Mesothelial cell of epicardium (in vitro differentiated cells): ENCODE results near the gene PRDM16. TPM values are rescaled to one million over a fixed set of nuclear protein-coding genes. Genes with fewer than 3 reads are reported as not detected.

Experiments
- DNase-seq, 2 experiments: peaks; one replicate each; pipeline ENCODE4 v3.0.0; 2021; ENCODE audit warnings: low spot score in 2 of 2; ENCODE audit not compliant: unreplicated experiment in 2 of 2
- H3K27ac Mint-ChIP-seq: 2 replicates; pipeline ENCODE4 v1.8.0; 2021; ENCODE audit warnings: mixed read lengths
- H3K27me3 Mint-ChIP-seq: 2 replicates; pipeline ENCODE4 v1.8.0; 2021; ENCODE audit warnings: low read depth, mixed read lengths
- H3K36me3 Mint-ChIP-seq: 2 replicates; pipeline ENCODE4 v1.8.0; 2021; ENCODE audit warnings: mixed read lengths
- H3K4me1 Mint-ChIP-seq: 2 replicates; pipeline ENCODE4 v1.8.0; 2021; ENCODE audit warnings: mixed read lengths
- H3K4me3 Mint-ChIP-seq: 2 replicates; pipeline ENCODE4 v1.8.0; 2021; ENCODE audit warnings: mild to moderate bottlenecking, moderate library complexity, mixed read lengths
- H3K9me3 Mint-ChIP-seq: 2 replicates; pipeline ENCODE4 v1.8.0; 2021; ENCODE audit warnings: mixed read lengths
- total RNA-seq: library from RNA; stranded (reverse); gene quantifications from 3 replicates; pipeline ENCODE4 v1.2.1, GENCODE V29; 2021
- TF ChIP-seq, protein P1 (sequence below): fragments of 200-600 bp; sonication (generic); IDR thresholded peaks from one replicate; pipeline ENCODE4 v1.5.0; 2021; ENCODE audit warnings: antibody characterized with exemption; ENCODE audit not compliant: unreplicated experiment

Gene PRDM16
- total RNA-seq, 1 donor from 2014 or later = 1.4 TPM

DNA sequence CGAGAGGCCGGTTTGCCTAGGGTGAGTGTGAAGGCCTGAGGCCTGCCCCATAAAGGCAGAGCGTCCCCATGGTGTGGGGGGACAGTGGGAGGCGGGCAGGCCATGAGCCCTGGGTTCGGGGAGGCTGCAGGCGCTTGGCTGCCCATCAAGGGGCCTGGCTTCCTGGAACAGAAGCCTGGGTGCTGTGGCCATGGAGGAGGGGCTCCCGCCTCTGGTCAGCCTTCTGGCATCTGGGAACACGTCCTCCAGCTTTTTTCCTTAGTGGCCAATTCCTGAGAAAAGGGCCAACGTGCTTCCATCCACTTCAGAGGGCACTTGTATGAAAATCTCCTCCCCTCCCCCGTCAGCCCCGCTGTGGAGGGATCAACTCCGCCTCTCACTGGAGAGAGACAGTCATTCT, 58.7 kb downstream of the PRDM16 start:
- H3K36me3 Mint-ChIP-seq = no peaks in the 10 kb centered on the region
- TF ChIP-seq, protein P1, sequence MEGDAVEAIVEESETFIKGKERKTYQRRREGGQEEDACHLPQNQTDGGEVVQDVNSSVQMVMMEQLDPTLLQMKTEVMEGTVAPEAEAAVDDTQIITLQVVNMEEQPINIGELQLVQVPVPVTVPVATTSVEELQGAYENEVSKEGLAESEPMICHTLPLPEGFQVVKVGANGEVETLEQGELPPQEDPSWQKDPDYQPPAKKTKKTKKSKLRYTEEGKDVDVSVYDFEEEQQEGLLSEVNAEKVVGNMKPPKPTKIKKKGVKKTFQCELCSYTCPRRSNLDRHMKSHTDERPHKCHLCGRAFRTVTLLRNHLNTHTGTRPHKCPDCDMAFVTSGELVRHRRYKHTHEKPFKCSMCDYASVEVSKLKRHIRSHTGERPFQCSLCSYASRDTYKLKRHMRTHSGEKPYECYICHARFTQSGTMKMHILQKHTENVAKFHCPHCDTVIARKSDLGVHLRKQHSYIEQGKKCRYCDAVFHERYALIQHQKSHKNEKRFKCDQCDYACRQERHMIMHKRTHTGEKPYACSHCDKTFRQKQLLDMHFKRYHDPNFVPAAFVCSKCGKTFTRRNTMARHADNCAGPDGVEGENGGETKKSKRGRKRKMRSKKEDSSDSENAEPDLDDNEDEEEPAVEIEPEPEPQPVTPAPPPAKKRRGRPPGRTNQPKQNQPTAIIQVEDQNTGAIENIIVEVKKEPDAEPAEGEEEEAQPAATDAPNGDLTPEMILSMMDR = no peak
- H3K27me3 Mint-ChIP-seq = peaks cover 7% of the 10 kb centered on the region
- no peaks in the 10 kb centered on the region for H3K9me3 Mint-ChIP-seq
- peaks cover 15% of the 10 kb centered on the region for H3K4me1 Mint-ChIP-seq
- DNase-seq = no peak
- H3K4me3 Mint-ChIP-seq = no peak overlapping the region
- H3K27ac Mint-ChIP-seq = peak overlapping the region; percentile 50

DNA sequence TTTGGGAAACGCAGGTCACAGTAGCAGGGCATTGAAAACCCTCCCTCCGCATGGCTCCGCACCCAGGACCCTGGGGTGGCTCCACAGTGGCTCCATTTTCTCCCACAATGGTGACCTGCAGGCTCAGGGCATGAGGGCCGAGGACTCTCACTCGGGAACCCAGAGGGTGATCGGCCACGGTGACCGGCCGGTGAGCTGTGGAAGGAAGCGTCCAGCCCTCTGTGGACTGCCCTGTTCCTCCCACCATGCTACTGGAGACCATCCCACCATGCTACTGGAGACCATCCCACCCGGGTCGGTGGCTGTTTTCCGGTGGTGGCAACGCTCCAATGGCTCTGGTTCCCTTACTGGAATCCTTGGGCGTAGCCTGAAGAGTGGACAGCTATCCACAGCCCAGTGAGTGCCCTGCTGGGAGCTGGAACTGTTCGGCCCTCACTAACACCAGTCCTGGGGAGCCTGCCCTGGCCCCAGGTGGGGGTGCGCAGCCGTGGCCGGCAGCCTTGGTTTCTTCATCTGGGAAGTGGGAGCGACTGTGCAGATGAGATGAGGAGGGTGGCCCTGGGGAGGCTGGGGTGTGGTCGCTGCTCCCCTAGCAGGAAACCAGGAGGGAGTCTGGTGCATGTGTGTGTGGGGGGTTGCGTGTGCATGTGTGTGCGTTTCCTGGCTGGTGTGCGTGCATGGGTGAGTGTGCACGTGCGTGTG, 59.6 kb downstream of the PRDM16 start:
- Mint-ChIP-seq H3K4me1 (peaks cover 15% of the 10 kb centered on the region), H3K27me3 (peaks cover 9% of the 10 kb centered on the region), H3K36me3 (no peaks in the 10 kb centered on the region), H3K9me3 (no peaks in the 10 kb centered on the region), H3K4me3 (no peak overlapping the region), H3K27ac (no peak overlapping the region)
- no peak for DNase-seq
- TF ChIP-seq, protein P1 = no peak

DNA sequence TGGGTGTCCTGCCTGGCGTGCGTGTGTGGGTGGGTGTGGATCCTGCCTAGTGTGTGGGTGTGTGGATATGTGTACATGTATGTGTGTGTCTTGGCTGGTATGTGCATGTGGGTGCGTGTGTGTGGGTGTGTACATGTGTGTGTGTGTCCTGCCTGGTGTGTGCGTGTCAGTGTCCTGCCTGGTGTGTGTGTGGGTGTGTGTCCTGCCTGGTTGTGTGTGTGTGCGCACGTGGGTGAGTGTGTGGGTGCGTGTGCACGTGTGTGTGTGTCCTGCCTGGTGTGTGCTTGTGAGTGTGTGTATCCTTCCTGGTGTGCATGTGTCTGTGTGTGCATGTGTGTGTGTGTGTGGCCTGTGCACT, 60.1 kb downstream of the PRDM16 start:
- TF ChIP-seq, protein P1 = no peak
- H3K9me3 Mint-ChIP-seq = no peaks in the 10 kb centered on the region
- peaks cover 15% of the 10 kb centered on the region for H3K27me3 Mint-ChIP-seq
- H3K4me3 Mint-ChIP-seq = no peak overlapping the region
- no peak for DNase-seq
- H3K4me1 Mint-ChIP-seq = peaks cover 18% of the 10 kb centered on the region
- H3K27ac Mint-ChIP-seq = no peak overlapping the region
- no peaks in the 10 kb centered on the region for H3K36me3 Mint-ChIP-seq

DNA sequence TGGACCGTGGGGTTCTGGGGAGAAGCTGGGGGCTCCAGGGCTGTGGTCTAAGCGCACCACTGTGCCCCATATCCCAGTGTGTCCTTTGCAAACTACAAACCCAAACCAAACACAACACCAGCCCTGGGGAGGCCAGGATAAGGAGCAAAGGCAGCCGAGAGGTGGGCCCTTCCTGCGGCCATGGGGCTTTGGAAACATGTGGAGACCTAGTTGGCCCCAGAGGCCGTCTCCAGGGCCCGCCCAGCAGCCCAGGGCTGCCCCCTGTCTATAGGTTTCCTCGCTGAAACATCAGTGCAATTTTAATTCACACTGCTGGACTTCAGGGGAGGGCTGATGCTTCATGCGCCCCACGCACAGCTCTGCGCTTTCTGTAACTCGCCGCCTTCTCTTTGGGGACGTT, 61.3 kb downstream of the PRDM16 start:
- Mint-ChIP-seq H3K4me1 (peaks cover 18% of the 10 kb centered on the region), H3K36me3 (no peaks in the 10 kb centered on the region), H3K4me3 (no peak overlapping the region), H3K9me3 (no peaks in the 10 kb centered on the region), H3K27me3 (peaks cover 15% of the 10 kb centered on the region), H3K27ac (no peak overlapping the region)
- TF ChIP-seq, protein P1 = no peak
- no peak for DNase-seq

DNA sequence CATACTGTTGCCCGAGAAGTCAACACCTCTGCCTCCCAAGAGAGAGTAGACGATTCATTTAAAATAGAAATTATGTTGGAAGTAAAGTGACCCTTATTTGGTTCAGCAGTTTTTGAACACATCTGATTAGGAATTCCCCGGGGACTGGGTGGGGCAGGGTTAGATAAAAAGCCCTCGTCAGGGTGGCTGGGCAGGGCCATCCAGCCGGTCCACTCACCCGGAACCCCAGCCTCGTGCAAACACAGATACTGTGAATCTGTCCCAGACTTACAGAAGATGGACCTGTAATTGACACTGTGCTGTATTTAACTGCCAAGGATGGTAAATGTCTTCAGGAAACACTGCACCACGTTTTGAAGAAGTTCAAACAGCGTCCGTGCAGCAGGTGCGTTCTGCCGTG, 63.7 kb downstream of the PRDM16 start:
- Mint-ChIP-seq H3K36me3 (no peaks in the 10 kb centered on the region), H3K27me3 (peaks cover 20% of the 10 kb centered on the region), H3K27ac (no peak overlapping the region), H3K9me3 (no peaks in the 10 kb centered on the region), H3K4me1 (peaks cover 6% of the 10 kb centered on the region), H3K4me3 (no peak overlapping the region)
- DNase-seq = no peak
- TF ChIP-seq, protein P1 = no peak
